Lung (tissue), 12 donors: ENCODE measurements around the gene GNPTG. TPM values are rescaled to one million over a fixed set of nuclear protein-coding genes. Genes with fewer than 3 reads are reported as not detected.

Experiments used
- ATAC-seq: fragments of 200-7000 bp; cut with Tn5 transposase; one replicate; pipeline ENCODE4 v1.9.1; 2020; ENCODE audit warnings: moderate number of reproducible peaks; ENCODE audit not compliant: insufficient read depth, low FRiP score
- DNase-seq, 3 donors: peaks; one replicate each; pipeline ENCODE4 v3.0.0-alpha.2; 2013 to 2017
- H3K27ac ChIP-seq, 2 donors: one replicate each; pipeline ENCODE4 v1.5.1; 2013; ENCODE audit warnings: mild to moderate bottlenecking in 2 of 2, moderate library complexity in 2 of 2, control low read depth in 1 of 2, inconsistent platforms in 1 of 2, low read depth in 1 of 2, low read length in 1 of 2
- H3K27me3 ChIP-seq, 3 donors: one replicate each; pipeline ENCODE4 v1.5.1; 2013; ENCODE audit warnings: low read length in 2 of 3; ENCODE audit not compliant: control insufficient read depth in 3 of 3, insufficient read depth in 3 of 3
- H3K36me3 ChIP-seq, 4 donors: one replicate each; pipeline ENCODE4 v1.5.1; 2013; ENCODE audit warnings: low read length in 4 of 4, mild to moderate bottlenecking in 1 of 4, moderate library complexity in 1 of 4; ENCODE audit not compliant: control insufficient read depth in 4 of 4, insufficient read depth in 4 of 4
- H3K4me1 ChIP-seq, 5 donors: one replicate each; pipeline ENCODE4 v1.5.1; 2013; ENCODE audit warnings: low read length in 5 of 5, mild to moderate bottlenecking in 2 of 5, moderate library complexity in 1 of 5; ENCODE audit not compliant: control insufficient read depth in 5 of 5, insufficient read depth in 5 of 5
- H3K4me3 ChIP-seq: one replicate; pipeline ENCODE4 v1.5.1; 2013; ENCODE audit warnings: mild to moderate bottlenecking, control low read depth, moderate library complexity
- H3K9ac ChIP-seq, 2 donors: one replicate each; pipeline ENCODE4 v1.5.1; 2013; ENCODE audit warnings: low read length in 2 of 2, control low read depth in 1 of 2; ENCODE audit not compliant: insufficient read depth in 1 of 2
- H3K9me3 ChIP-seq, 4 donors: one replicate each; pipeline ENCODE4 v1.5.1; 2013; ENCODE audit warnings: low read length in 3 of 4, mild to moderate bottlenecking in 1 of 4, moderate library complexity in 1 of 4; ENCODE audit not compliant: control insufficient read depth in 4 of 4, insufficient read depth in 3 of 4
- CTCF ChIP-seq: IDR thresholded peaks from 2 replicates; pipeline ENCODE4 v1.5.1; 2012; ENCODE audit warnings: mild to moderate bottlenecking; ENCODE audit errors: control extremely low read depth, extremely low read depth
- WGBS, 2 donors: extraction: QIAGEN DNeasy Blood & Tissue Kit; methylation state at CpG; one replicate each; pipeline ENCODE4 v1.1.7; 2013; 5-methylcytosine and 5-hydroxymethylcytosine counted together
- polyA plus RNA-seq, 2 donors: library from polyadenylated mRNA; stranded (reverse); fragments of 200-250 nt; gene quantifications; one replicate each; pipeline ENCODE4 v1.2.1, GENCODE V29; 2013
- total RNA-seq, 2 donors: library from RNA; depleted of rRNA in 1 of 2; stranded (reverse); fragments of >200 nt in 1 of 2; gene quantifications; one replicate each; pipeline ENCODE4 v1.2.1, GENCODE V29; 2014 to 2021
- donor health status: control.
- donor health status: control.
- donor health status: Bipolar disorder and iron deficiency.
- donor health status: healthy.
- donor health status: DM: yes; HTN: yes; CAD: no.

The GNPTG gene
- total and polyA plus RNA-seq, 4 donors, result 34.8 to 92.7 (median 77.8) TPM

DNA sequence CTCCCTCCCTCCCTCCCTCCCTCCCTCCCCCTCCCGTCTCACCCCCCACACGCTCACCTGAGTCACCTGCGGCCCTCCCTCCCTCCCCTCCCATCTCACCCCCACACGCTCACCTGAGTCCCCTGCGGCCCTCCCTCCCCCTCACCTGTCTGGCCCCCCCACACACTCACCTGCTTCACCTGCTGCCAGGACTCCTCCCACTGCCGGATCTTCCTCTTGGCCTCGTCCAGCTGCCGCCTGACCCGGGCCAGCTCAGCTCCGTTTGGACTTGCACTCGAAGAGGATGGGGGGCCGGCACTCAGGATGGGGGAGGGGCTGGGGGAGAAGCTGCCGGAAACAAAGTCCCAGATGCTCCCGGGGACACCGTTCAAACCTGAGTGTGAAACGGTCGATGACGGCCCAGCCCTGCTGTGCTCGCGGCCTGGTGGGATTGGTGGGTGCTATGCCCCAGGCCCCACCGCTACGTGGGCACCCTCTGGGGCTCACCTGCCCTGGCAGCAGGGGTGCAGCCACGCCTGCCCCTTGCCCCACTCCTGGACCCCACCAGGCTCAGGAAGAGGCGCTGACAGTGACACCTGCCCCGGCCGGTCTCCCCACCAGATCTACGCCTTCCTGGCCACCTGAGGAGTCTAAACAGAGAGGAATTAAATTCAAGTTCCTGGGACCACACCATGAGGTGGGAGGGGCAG lies 15.9 kb downstream of the GNPTG start:
- no peak overlapping the region for H3K27ac ChIP-seq
- peaks cover 0 to 54% (median 21%) of the 10 kb centered on the region in 4 donors for H3K36me3 ChIP-seq
- no peak overlapping the region for H3K4me3 ChIP-seq
- no peak for DNase-seq
- TF ChIP-seq CTCF, result no peak
- H3K9ac ChIP-seq, result no peak overlapping the region
- no peak for ATAC-seq
- H3K9me3 ChIP-seq, result no peaks in the 10 kb centered on the region
- H3K4me1 ChIP-seq, result no peaks in the 10 kb centered on the region
- no peaks in the 10 kb centered on the region for H3K27me3 ChIP-seq
- 90 to 91% methylated on average over 22 to 27 of the region's 27 CpGs for WGBS, 2 donors

DNA sequence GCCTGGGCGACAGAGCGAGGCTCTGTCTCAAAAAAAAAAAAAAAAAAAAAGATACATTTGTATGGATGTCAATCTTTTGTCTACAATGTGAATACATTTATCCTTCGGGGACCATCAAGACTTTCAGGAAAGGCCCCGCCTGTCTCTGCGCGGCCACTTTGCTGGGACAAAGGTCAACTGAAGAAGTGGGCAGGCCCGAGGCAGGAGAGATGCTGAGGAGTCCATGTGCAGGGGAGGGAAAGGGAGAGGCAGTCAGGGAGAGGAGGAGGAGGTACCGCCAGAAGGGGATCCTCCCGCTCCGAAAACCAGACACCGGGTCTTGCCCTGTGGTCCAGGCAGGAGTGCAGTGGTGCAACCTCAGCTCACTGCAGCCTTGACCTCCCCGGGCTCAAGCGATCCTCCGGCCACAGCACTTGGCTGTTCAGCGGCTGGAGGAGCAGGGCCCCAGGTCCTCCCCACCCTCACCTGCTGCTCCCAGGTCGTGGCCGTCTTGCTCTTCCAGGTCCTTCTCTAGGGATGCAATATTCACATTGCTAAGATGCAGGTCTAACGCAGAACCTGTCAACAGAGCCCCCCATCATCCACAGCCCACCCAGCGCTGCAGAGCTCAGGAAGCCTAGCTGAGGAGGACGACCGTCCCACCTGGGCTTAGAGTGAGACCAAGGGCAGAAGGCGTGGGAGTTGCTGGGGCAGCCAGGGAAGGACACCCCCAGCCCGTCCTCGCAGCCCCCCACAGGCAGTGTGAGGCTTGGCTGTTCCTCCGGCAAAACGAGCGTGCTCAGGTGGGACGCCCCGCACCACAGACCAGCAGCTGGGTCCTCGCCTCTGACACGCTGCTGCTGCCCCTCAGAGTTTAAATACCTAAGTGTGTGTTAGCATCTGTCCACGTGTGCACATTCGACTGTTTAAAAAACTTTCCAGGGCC lies 19.6 kb downstream of the GNPTG start:
- TF ChIP-seq CTCF, result no peak
- Histone ChIP-seq H3K27me3 (no peaks in the 10 kb centered on the region), H3K27ac (no peak overlapping the region), H3K9ac (no peak overlapping the region), H3K36me3 (peaks cover 0 to 48% (median 10%) of the 10 kb centered on the region in 4 donors), H3K4me3 (no peak overlapping the region), H3K4me1 (no peaks in the 10 kb centered on the region), H3K9me3 (no peaks in the 10 kb centered on the region)
- ATAC-seq, result no peak
- DNase-seq, result no peak
- WGBS, 2 donors, result 93 to 94% methylated on average over 33 of the region's 33 CpGs

DNA sequence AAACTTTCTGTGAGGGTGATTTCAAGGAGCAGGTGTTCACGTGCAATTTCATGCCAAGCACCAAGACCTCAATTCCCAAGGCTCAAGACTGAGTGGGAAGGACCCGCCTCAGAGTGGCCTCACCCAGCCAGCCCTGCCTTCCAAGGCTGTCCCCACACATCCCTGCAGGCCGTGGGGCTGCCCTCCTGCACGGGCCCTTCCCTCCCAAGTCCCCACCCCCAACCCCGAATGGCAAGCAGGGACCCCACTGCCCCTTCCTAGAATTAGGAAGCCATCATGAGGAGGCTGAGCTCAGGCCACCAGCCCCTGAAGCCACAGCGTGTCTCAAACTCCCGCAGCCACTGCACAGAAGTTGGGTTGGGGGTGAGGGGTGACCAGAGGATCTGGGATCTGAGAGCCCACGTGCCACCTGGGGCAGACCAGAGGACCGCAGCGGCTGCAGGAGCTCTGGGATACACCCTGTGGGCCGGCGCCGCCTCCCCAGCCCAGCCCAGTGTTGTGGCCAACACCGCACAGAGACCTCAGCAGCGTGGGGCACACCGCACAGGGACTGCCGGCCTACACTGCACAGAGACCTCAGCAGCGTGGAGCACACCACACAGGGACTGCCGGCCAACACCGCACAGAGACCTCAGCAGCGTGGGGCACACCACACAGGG lies 20.7 kb downstream of the GNPTG start:
- no peaks in the 10 kb centered on the region for H3K9me3 ChIP-seq

More for the DNA sequence above, 20.7 kb downstream of the GNPTG start:
- Histone ChIP-seq H3K4me1 (no peaks in the 10 kb centered on the region), H3K4me3 (no peak overlapping the region), H3K9ac (no peak overlapping the region), H3K27ac (no peak overlapping the region), H3K36me3 (peaks cover 0 to 38% (median 8%) of the 10 kb centered on the region in 4 donors), H3K27me3 (no peaks in the 10 kb centered on the region)
- ATAC-seq, result no peak
- 89 to 99% methylated on average over 17 to 18 of the region's 21 CpGs for whole genome bisulfite sequencing, 2 donors
- no peak for TF ChIP-seq CTCF
- DNase-seq, result no peak
